AG08395 (cell line): ENCODE measurements around the gene ENO2.

Experiments used
- DNase-seq: peaks from one replicate; pipeline ENCODE4 v3.0.0; 2012; ENCODE audit warnings: mixed read lengths, low spot score

ENO2 gene

GRCh38 chr12:6948873-6949594 is 34.7 kb downstream of the ENO2 start:
- DNase-seq: no peak

GRCh38 chr12:6950401-6950801 is 36.0 kb downstream of the ENO2 start:
- DNase-seq: no peak

- no peak for DNase-seq
Observed at GRCh38 chr12:6950811-6951540, 36.6 kb downstream of the ENO2 start, which contains the start of gene PTPN6. PTPN6 (plus strand) TSS chr12:6951356; CDS start chr12:6951513, 157 bp downstream.

GRCh38 chr12:6951551-6952120 is 37.3 kb downstream of the ENO2 start:
- DNase-seq: no peak

GRCh38 chr12:6952121-6952862 is 37.9 kb downstream of the ENO2 start:
- DNase-seq: no peak

- no peak for DNase-seq
Observed at GRCh38 chr12:6952863-6953441, 38.6 kb downstream of the ENO2 start.

- peak; percentile 65 for DNase-seq
Observed at GRCh38 chr12:6953442-6954315, 39.3 kb downstream of the ENO2 start.

- DNase-seq: no peak
Observed at GRCh38 chr12:6954316-6955107, 40.1 kb downstream of the ENO2 start.

GRCh38 chr12:6955108-6956020 is 41.0 kb downstream of the ENO2 start:
- DNase-seq: no peak

- no peak for DNase-seq
Observed at GRCh38 chr12:6956021-6956727, 41.8 kb downstream of the ENO2 start.

- no peak for DNase-seq
Observed at GRCh38 chr12:6957151-6957701, 42.8 kb downstream of the ENO2 start.

- DNase-seq: no peak
Observed at GRCh38 chr12:6957741-6958608, 43.6 kb downstream of the ENO2 start.

GRCh38 chr12:6958609-6959057 is 44.3 kb downstream of the ENO2 start:
- no peak for DNase-seq

GRCh38 chr12:6959058-6959804 is 44.9 kb downstream of the ENO2 start:
- no peak for DNase-seq

- no peak for DNase-seq
Observed at GRCh38 chr12:6959805-6960592, 45.6 kb downstream of the ENO2 start.
